ENCODE data around the gene PTGER3.
"Not testable (repeated sequence)": the region's sequence is repeated elsewhere in the genome, so short reads cannot be mapped to it uniquely, and the experiment has no call there.

The PTGER3 gene

DNA sequence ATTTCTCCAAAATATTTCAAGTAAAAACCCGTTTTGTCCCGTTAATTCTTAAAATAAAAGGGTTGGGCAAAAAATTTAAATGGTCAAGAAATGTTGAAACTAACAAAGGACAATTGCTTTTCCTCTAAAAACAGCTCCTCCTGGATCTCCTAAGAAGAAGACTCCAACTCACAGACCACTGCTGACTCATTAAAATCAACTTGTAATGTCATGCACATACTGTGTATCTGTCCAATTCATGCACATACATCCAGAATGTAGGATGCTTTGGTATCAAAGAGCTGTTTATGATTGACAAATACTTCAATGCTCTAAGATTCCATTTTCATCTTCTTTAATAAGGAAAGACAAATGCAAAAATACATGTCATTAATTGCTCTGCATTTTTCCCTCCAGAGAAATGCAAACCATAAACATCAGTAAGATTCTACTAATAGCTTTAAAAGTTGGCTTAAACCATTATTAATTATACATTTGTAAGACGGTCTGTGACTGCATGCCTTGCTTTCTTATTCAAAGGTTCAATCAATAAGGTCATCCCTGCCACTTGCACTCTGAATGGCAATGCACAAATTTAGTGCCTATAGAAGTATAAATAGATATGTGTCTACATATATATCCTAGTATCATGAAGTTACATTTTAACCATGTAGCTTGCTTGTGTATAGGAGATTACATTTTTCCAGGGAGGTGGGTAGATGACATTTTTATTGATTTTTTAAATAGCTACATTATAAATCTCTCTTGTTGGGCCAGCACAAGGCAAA is 44.7 kb downstream of the PTGER3 start:
- no peak for DNase-seq

DNA sequence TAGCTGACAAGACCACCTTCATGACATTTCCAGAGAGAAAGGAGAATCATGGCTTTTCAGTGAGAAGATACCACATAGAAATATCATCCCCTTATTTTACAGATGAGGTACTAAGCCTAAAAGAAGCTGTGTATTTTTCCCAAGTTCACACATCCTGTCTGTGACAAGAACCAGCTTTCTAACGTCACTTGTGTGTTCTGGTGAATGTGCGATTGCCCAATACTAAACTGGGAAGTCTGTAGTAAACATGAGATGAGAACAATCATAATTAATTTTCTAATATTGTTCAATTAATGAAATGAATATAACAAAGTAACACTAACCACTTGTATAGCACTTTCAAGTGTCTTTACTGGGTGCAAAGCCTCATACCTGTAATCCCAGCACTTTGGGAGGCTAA is 46.0 kb downstream of the PTGER3 start:
- no peak for DNase-seq

DNA sequence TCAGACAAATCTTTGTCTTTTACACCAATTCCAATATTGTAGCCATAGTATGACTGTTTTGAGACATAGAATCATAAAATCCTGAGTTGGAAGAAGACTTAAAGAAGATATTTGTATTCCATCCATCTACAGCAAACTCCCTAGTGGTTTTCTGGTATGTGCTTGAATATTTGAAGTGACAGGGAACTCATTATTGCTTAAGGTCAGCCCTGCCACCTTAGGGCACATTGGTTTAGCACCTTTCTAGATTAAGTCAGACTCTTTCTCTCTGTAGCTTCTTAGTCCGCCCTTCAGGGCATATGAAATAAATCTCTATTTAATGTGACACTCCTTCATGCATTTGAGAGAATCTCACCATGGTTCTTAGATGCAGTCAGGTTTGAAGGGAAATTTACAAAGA is 49.8 kb downstream of the PTGER3 start:
- DNase-seq: no peak

DNA sequence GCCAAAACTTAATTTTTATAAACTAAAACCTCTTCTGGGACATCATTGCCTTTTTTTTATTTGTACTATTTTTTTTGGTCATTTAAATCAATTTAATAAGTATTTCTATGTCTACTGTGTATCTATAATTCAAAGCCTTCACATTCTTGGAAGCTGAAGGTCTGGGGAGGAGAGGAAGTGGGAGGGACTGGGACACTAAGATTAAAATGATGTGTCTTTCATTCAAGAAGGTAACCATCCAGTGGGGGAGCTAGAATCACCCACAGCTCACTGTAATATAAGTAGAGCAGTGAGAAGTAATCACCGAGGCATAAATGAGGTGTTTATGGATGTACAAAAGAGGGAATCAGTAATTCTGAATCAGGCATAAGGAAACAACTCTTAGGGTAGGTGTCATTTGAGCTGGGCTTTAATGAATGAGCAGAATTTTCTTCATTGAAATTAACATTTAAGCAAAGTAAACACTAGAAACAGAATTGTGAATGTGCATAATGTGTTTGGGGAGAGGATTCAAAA is 52.8 kb downstream of the PTGER3 start:
- no peak for DNase-seq

DNA sequence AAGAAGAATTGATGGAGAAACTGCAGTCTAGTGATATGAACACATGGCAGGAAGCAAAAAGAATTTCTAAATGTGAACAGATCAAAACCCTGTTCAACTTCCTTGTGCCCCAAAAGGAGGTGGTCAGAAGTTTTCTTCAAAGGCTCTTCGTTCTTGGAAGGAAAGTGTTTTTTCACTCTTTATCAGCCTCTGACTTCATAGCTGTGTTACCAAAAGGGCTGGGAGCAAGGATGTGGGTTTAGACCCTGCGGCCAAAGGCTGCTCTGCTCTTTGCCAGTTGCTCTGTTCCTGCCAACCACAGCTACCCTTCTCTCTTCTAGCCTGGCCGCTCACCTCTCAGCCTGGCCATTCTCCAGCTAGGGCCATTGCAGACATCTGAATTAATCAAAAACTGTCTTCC is 53.8 kb downstream of the PTGER3 start:
- no peak for DNase-seq

DNA sequence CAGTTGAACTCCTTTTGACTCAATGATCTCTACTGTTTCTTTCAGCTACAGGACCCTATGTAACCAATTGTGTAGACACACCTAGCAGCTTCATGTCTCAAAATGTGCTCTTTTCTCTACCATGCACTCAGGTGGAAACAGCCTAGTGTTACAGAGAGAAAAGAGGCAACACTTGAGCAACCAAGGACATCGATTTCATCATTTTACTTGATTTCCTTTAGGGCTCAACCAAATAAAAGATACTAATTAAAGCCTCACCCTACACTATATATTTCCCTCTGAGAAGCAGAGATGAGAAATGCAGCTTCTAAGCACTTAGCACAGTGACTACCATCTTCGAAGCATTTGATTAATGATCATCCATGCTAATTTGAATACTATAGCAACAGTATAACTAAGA is 55.1 kb downstream of the PTGER3 start:
- no peak for DNase-seq

DNA sequence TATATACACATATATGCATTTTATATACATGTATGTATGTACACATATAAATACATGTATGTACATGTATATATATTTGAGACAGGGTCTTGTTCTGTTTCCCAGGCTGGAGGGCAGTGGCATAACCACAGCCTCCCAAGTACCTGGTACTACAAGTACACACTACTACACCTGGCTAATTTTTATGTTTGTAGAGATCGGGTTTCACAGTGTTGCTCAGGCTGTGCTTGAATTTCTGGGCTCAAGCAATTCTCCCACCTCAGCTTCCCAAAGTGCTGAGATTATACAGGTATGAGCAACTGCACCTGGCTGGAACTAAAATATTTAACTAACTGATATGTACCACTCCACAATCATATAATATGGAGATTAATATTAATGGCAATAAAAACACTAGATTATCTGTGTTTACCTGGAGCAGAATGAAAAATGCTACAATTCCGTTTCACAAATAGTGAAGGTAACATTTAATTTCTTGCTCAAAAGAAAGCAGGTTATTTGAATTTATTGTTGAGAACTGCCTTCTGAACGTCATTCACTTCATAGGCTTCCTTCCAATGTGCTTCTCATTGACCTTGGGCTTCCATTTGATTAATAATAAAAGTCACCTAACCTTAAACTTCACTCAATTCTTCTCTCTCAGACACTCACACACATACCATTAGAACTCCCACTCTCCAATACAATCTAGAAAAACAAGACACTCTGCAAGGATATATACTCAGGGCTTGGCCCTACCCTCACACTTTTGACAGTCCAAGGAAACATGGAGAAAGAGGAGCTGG is 57.0 kb downstream of the PTGER3 start:
- no peak for DNase-seq

DNA sequence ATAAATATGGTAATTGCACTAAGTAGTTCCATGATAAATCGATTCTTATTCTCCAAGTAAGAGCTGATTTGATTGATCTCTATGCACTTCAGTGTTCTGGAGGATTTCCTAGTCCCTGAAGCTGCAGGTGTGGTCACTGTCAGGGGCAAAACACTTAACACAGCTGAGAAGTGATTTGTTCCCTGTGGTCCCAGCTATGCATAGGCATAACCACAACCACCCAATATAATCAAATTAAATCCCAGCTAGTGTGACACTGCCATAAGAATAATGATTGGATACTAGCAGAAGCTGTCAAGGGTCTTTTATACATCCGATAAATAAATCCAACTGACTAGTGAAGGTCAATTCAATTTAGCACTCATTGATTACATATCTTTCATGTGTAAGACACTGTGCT is 60.1 kb downstream of the PTGER3 start:
- no peak for DNase-seq

DNA sequence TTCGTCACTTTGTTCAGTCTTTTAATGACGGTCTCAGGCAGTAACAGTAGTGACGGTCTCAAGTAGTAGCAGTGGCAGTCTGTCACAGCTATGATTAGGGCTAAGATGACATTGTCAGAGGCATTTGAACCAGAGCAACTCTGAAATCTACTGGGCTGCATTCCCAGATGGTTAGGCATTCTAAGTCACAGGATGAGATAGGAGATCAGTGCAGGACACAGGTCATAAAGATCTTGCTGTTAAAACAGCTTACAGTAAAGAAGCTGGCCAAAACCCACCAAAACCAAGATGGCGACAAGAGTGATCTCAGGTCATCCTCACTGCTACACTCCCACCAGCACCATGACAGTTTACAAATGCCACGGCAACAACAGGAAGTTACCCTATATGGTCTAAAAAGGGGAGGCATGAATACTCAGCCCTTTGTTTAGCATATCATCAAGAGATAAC is 61.8 kb downstream of the PTGER3 start:
- not testable (repeated sequence) for DNase-seq

DNA sequence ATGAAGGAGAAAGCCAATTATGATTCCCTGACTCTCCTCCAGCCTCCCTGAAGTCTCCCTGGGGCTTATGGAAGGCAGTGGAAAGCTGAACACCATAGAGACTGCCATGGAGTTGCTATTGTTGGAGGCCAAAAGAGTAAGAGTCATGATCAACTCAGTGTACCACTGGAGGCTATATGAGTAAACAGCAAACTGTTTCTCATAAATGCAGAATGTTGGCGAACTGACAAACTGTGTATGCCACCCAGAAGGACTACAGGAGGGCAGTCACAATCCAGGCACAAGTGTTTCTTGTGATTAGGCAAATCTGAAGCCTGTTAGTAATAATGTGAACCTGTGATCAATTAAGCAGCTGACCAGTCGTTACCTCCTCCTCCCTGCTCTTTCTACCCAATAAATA is 62.3 kb downstream of the PTGER3 start:
- DNase-seq: not testable (repeated sequence)

DNA sequence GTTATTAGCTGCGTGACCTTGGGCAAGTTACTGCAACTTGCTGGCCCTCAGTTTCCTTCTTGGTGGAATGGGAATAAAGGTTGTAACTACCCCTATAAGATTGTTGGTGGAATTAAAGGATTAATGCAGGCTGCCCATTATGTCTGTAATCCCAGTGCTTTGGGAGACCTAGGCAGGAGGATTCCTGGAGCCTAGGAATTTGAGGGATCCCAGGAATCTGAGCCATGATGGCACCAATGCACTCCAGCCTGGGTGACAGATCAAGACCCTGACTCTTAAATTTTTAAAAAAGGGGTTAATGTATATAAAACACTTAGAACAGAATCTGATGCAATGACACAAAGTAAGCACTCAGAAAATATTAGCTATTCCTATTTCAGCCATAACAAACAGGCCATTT is 67.3 kb downstream of the PTGER3 start:
- DNase-seq: no peak

DNA sequence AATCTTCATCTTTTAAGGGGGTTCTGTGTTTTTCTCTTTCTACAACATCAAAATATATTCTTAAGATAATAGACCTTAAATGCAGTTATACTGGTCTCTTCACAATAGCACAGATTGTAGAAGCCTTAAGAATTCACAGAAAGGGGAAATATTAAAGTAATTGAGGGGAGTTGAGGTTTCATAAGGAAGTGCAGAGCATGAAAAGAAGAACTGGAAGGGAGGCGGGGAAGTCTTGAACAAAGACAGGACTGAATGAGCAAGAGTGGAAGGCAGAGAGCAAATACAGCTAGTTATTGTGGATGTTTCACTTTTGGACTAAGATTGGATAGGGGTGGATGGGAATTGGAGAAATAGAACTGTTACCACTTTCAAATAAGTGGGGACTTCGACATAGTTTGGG is 67.7 kb downstream of the PTGER3 start:
- no peak for DNase-seq

DNA sequence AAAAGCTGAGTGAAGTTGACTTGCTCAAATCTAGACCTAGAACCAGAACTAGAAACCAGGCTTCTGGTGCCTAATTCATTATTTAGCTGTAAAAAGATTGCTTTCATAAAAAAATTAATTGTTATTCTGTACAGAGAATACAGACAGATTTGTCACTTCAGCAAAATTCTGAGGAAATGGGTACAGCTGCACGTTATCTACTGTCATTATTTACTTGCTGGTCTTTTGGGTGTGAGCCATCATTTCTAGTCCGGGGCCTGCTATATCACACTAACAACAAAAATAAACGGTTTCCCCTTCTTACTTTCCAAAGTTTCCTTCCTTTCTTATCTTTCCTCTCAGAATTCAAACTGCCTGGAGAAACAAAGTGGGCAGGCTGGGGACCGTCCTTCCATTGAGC is 68.3 kb downstream of the PTGER3 start:
- no peak for DNase-seq

DNA sequence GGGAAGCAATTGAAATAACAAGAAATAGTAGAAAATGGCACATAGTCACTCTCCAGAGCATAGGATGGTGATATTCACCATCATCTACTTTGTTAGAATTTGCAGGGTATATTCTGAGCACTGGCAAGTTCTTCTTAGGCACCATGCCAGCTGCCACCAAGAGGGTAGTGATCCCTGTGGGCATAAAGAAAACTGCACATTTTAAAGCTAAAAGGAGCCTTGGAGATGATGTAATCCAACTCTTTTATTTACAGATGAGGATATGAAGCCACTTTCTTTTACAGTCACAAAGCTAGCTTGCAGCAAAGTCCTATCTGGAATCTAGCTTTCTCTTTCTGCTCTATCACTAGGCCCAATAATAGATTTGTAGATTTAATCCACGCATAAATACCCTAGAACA is 69.0 kb downstream of the PTGER3 start:
- DNase-seq: no peak

DNA sequence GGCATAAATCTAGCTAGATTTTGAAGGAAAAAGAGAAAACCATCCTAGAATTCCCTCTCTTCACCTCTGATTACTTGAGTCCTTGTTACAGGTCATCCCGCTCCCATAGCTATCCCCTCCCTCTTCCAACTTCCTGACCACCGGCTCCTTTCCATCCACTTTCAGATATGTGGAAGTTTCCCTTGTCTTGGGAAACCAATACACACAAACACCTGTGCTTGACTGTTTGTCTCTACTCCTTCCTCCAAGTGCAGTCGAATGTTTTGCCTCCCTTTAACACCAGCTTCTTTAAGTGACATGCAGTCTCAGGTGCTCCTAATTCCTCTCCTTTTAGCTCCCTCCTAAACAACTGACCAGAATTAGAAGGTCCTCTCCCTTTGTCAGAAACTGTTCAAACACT is 70.0 kb downstream of the PTGER3 start:
- no peak for DNase-seq

DNA sequence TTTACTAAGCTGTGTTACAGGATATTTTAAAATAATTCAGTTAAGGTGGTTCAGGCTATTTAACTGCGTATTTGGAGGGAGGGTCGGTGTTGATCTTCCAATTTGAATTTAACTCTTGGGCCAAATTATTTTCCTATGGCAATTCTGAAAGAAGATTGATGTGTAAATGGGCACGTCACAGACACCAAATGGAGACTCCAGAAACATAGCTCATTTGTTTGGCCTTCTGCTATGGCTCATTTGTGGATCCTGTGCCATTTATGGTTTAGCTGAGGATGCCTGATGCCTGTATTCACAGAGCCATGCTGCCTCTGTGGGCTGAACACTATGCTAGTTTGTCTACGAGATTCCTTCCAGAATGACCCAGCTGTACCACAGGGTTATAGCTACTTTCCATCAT is 70.6 kb downstream of the PTGER3 start:
- DNase-seq: no peak

DNA sequence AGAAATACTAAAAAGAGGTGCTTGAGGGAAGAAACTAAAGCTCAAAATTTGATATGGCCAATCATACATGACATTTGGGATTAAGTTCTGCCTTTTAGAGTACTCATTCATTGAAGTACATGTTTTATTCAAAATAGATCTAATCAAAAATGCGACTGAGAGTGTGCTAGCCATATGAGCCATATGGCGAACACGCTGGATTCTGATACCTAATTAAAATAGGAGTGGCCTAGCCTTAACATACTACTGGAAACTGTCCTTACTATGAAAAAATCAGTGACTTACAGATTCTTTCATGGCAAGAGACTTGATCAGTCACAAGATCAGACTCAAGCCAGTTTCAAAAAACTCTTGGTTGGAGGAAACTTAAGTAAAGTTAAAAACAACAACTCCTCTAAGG is 73.9 kb downstream of the PTGER3 start:
- DNase-seq: no peak

DNA sequence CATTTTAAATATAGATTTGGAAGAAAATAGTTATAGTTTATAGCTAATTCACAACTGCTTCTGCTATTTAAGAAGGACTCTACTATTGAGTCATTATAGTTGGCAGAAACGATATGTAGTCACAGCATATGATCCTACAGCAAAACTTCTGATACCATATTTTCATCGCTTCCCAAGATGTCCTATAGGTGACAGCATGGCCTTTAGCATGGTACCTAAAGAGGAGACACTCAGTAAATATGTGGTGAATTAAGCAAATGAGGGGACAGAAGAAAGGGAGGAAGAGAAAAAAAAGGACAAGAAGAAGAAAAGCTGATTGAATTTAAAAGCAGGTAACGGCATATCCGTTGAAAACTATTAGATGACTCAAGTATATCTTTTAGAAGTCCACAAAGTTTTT is 77.2 kb downstream of the PTGER3 start:
- no peak for DNase-seq

DNA sequence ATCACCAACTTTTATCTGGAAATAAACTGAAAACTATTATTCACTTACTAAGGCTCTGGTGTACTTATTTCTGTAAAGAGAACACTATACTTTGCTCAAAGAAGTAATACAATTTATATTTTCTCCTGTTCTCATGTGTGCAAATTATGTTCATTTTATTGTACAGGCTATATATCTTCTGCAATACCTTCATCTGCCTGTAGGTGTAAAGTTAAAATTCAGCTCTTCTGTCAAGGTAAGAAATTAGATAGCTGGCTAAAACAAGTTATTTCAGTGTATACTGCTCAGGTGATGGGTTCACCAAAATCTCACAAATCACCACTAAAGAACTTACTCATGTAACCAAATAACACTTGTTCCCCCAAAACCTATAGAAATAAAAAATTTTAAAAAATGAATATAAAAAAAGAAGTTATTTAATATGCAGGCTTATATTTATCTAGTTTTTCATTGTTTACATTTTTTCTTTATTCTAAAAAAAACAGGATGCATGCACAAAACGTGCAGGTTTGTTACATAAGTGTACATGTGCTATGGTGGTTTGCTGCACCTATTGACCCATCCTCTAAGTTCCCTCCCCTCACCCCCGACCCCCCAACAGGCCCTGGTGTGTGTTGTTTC is 81.5 kb downstream of the PTGER3 start:
- no peak for DNase-seq

DNA sequence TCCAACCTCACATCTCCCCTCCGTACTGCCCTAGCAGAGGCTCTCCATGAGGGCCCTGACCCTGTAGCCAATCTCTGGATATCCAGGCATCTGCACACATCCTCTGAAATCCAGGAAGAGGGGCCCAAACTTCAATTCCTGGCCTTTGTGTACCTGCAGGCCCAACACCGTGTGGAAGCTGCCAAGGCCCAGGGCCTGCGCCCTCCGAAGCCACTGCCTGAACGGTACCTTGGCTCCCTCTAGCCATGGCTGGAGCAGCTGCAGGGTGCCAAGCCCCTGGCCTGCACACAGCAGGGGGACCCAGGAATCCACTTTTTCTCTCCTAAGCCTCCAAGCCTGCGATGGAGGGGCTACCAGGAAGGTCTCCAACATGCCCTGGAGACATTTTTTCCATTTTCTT is 84.2 kb downstream of the PTGER3 start:
- DNase-seq: no peak

DNA sequence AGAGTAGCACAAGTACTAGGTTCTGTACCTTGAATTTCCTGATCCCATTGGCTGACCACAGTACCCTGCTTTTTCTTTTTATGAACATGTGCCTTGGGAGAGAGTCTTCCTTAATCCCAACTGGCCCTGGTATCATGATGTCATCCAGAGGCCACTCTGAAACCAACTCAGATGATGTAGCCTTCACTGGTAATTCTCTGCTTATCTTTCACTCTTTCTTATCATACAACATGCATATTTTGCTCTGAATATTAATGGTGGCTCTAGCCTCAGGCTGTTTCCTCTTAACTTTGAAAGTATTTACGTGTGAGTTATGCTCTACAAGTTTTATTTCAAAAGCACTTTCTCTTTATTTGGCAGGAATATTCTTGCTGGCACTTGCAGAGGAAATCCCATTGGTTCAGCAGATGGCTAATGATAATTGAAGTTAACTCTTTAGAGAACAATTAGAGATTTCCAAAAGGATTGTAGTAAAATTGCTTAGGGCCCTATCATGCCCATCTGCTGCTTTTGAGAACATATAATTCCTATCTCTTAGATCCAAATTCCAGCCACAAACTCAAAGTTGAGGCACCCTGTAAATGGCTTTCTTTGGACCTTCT is 86.1 kb downstream of the PTGER3 start:
- no peak for DNase-seq

DNA sequence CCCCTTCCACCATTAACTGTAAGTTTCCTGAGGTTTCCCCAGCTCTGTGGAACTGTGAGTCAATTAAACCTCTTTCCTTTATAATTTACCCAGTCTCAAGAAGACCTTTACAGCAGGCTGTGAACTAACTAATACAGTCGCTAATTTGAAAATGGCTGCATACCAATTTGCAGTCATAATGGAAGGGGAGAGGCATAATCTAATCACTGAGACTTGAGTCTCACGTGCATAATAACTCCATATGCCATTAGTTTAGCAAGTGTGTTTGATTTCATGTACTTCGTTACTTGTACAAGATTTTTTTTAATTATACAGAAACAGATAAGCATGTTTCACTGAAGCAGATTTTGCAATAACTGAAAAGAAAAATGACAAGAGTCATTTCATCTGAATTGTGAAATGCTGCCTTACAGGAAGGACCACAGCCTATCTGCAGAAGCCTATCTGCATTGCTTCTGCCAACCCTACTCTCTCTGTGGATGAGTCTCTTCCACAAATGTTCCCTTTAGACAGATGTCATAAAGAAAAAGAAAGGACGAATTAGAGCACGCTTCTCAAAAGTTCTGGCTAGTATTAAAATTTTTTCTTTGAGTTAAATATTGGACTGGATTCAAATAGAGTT is 99.1 kb downstream of the PTGER3 start:
- DNase-seq: no peak

DNA sequence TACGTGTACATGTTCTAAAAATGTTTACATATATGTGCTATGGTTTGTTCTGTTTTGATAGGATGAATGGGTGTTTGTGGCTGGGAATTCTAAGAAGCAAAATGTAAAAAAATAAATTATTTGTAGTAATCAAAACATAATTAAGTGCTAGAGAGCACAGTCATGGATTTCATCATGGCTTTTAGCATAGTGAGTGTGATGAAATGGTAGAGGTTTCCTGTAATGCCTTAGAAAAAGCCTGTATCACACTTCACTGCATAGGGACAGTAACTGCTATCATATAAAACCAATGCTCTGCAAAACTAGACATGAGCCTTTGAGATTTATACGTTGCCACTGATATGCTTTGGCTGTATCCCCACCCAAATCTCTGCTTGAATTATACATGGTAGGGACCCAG is 99.8 kb downstream of the PTGER3 start:
- DNase-seq: no peak
